Measurements from ENCODE around the gene TSSK6.

DNA sequence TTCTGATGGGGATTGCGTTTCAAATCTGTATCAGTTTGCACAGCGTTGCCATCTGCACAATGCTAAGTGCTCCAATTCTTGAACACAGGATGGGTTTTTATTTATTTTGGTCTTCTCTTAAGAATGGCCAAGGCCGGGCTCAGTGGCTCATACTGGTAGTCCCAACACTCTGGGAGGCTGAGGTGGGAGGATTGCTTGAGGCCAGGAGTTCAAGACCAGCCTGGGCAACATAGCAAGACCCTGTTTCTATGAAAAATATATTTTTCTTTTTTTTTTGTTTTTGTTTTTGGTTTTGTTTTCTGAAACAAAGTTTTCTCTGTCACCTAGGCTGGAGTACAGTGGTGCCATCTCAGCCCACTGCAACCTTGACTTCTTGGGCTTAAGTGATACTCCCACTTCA, 7.8 kb upstream of the TSSK6 start:
- TF ChIP-seq POLR2A (IDR thresholded peaks at IDR 0.05; ENCODE audit: low read depth) (no peak), POLR2AphosphoS5 (IDR thresholded peaks at IDR 0.05) (no peak), EP300 (IDR thresholded peaks at IDR 0.05) (no peak)
- TF ChIP-seq, protein P1, sequence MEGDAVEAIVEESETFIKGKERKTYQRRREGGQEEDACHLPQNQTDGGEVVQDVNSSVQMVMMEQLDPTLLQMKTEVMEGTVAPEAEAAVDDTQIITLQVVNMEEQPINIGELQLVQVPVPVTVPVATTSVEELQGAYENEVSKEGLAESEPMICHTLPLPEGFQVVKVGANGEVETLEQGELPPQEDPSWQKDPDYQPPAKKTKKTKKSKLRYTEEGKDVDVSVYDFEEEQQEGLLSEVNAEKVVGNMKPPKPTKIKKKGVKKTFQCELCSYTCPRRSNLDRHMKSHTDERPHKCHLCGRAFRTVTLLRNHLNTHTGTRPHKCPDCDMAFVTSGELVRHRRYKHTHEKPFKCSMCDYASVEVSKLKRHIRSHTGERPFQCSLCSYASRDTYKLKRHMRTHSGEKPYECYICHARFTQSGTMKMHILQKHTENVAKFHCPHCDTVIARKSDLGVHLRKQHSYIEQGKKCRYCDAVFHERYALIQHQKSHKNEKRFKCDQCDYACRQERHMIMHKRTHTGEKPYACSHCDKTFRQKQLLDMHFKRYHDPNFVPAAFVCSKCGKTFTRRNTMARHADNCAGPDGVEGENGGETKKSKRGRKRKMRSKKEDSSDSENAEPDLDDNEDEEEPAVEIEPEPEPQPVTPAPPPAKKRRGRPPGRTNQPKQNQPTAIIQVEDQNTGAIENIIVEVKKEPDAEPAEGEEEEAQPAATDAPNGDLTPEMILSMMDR (IDR thresholded peaks at IDR 0.05): no peak

Measured in esophagus muscularis mucosa (tissue), 4 donors.